SKM-1 treated with dmso at 0.1 percent for 144 hours (cell line): Measurements from ENCODE around the gene PSMD11.

Source experiments
- DNase-seq: peaks from one replicate; lab custom pipeline; 2025; ENCODE audit not compliant: unreplicated experiment; lab: John Stamatoyannopoulos, UW

PSMD11 gene

DNA sequence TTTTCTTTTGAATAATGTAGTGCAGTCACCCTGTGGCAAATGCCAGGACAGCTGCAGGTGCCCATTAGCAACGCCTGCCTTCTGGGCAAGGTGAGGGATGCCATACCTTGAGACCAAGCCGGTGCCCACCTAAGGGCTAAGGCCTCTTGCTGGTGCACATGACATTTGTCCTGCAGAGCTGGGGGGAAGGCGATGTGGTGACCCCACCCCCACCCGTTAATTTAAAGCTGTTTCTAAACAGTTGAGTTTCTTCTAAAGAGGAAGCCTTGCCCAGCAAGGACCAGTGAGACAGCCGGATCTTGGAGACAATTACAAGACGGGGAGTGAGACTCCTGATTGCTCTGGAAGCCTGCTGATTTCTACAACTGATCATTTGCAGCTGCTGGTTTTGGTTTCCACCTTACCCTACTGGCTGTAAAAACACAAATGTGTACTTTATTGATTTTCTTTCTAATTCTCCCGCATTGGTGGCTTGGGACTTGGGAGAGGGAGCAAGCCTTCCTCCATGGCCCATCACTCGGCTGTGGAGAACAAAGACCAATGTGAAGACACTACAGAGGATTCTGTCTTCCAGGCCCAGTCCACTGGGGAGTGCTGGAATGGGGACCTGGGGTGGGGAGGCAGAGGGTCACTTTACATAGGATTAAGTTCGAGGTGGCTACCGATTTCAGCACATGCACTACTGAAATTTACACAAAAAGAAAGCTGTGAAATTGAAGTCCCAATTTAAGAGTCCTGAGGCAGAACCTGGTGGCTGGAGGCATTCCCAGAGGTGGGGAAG, 45.2 kb downstream of the PSMD11 start:
- no peak for DNase-seq

DNA sequence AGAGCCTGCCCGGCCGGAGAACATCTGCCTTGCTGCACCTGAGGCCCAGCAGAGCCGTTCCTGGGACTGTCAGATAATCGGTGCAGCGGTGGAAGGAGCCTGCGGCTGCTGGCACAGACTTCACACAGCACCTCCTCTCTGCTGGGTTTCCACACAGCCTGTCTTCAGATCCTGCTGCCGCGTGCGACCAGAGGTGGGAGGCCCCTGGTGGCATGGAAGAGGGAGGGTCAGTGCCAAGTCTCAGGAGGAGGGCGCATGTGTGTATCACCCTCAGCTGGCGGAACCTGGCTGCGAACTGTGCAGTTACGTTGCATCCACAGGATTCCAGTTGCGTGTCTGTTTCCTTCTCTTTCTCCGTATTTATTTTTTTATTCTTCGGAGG, 45.8 kb downstream of the PSMD11 start:
- no peak for DNase-seq

DNA sequence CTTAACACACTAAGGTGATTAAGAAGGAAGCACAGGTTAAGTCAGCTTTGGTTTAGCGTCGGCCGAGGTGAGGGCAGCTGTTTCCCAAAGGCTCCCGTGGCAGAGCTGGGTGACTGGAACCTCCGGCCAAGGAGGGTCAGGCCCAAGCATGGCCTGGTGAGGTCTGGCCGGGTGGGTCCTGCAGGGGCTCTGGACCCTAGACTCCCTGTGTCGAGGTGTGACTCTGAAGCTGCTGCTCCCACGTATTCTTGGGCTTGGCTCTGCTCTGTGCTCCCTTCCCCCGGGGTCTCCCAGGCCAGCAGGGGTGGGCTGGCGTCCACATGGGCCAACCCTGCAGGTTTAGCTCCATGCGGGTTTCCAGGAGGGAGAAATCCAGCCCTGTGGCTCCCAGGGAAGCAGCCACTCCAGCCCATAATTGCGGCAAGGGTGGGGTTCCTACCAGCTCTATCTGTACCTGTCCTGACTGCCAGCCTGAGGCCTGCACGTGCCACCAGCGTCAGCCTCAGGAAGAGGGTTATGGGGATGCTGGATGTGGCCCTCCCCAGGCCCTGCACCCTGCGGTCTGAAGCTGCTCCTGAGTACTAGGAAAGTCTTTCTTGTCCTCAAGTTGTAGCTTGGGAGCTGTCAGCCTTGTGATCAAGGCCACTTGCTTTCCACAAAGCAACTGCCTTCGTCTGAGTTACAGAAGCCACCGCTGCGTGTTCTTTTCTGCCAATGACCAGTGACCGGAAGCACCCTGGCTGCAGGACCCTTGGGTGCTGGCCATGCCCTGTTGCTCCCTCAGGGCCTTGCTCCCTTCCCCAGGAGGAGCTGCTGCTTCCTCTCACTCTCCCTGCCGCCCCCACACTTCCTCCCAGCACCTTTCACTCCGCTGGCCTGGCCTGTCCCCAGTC, 47.3 kb downstream of the PSMD11 start:
- no peak for DNase-seq

DNA sequence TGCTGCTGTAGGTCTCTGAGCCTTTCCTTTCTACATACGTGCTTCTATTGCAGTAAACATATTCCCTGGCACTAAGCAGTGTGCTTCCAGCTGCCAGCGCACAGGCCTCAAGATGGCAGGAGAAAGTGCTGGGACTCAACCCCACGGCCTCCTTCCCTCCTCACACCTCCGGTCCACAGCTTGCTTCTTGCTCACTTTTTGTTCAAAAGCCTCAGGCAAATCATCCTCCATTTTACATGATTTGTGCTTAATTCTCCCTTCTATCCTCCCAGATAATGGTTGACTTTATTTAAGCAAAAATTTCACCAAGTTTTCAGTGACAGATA, 47.9 kb downstream of the PSMD11 start:
- no peak for DNase-seq

DNA sequence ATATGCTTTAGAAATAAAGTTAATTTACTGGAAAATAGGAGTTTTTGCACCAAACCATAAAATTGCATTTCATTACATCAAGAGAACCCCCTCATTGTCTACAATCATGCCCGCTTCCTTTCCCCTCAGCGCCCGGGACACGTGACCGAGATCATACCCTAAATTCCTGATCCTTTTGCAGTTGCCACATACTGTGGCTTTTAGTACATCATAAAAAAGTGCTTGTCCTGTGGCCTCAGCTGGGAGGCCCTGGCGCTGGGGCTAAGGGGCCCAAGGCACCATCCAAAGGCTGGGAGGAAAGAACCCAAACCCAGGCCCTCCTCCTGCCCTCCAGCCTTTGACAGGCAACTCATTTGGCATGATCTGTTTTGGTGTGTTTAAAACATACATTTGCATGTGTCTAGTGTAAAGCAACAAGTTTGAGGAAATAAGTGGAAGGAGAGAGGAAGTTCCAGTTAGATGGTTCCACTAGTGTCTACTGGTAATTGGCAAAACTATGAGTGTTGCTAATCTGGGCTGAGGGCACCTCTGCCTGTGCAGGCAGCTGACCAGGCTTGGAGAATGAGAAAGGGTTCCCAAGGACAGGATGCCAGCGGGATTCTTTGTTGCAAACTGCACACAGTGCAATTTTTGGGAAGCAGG, 48.5 kb downstream of the PSMD11 start:
- DNase-seq, result peak; percentile 53

DNA sequence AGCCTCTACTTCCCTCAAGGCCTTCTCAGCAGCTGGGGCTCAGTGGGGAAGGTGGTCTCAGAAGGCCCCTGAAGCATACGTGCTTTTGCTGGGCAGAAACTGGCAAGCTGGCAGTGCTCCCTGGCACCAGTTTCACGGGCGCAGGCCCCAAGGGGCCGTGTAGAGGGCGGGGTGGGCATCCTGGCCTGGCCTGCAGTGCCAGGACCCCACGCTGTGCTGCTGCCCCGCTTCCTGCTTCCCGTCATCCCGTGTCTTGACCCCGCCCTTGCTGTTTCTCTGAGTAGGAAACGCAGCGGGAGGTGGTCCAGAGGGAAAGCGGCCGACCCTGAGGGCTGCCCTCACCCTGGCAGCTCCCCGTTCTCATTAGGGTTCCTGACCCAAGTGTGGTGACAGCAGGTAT, 49.3 kb downstream of the PSMD11 start:
- no peak for DNase-seq

DNA sequence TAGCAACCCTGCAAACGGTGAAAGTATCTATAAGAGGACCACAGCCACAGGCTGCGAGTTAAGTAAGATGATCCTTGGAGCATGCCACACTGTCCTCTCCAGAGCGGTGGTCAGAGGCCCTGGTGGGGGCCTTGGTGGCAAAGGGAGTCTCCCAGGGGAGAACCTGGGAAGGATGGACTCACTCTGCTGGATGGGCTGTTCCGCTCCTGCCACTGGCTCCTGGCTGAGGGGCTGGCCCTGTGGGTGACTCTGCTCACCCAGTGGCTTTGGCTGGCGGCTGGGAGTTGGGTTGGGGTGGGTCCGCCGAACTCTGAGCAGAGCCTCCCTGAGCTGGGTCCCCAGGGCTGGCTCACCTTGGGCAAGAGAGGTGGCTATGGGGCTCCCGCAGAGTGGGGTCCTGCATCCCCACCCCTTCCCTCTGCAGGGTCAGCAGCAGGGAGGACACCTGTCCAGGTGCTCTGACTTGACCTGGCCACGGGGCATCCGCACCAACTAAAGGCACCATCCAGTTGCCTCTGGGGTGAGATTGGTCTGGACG, 49.7 kb downstream of the PSMD11 start:
- no peak for DNase-seq

DNA sequence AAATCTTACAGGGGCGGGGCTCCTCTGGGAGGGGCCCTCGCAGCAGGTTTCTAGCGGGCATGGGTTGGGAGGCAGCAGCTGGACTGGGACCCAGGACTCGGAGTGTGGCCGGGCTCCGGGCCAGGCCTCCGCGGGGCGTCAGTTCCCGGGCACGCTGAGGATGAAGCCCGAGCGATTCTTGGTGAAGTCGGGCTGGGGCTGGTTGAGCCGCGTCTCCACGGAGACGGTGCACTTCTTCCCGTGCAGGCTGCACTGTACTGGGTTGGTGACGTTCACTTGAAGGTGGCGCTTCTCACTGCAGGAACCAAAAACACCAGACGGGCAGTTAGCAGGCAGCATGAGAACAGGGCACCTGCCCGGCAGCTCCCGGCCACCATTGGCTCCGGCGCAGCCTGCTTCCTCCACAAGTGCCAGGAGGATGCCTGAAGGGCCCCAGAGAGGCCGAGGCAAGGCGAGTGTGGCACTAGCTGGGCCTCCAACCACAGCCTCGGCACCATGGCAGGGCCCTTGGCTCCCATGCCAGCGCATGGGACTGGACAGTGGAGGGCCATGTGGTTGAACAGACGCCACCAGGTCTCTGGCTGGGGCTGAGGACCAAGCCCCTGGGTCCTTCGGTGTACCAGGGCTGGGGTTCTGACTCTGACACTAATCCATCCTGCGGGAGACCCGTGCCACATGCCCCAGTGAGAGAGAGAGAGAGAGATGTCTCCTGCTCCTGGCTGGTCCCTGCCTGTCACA, 50.5 kb downstream of the PSMD11 start:
- DNase-seq, result no peak

DNA sequence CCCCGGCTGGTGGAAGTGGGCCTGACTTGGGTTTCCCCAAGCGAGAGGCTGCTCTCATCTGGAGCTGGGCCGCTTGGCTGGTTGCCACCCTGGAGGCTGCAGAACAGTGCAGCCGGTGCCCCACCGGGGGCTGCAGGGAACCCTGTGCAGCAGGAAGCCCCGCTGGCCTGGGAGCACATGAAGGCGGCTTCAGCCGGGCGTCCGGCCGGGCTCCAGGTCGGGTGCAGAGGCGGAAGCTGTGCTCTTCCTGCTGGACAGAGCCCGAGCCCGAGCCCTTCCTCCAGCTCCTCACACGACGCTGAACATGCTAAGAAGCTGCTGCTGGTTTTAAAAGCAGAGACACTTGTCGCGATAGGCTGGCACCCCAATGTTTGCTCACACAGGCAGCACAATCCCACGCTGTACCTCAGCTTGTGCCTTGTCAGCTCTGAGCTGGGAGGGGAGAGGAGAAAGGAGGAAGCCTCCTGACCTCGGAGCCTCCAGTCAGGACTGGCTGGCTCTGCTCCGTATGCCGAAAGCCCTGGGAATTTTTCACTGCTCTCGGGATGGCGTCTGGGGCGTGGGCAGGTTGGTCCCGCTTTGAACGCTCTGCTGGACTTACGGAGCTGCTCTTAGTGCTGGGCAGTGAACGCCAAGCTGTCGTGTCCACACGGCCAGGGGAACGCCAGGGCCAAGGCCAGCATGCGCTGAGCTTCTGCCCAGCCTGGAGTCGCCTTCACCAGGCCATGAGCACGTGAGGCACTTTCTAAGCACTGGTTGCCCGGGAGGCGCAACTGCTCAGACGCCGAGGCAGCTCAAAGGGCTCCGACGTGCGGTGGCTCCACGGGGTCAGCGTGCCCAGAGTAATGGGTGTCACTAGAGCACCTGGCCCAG, 51.3 kb downstream of the PSMD11 start:
- DNase-seq, result no peak

DNA sequence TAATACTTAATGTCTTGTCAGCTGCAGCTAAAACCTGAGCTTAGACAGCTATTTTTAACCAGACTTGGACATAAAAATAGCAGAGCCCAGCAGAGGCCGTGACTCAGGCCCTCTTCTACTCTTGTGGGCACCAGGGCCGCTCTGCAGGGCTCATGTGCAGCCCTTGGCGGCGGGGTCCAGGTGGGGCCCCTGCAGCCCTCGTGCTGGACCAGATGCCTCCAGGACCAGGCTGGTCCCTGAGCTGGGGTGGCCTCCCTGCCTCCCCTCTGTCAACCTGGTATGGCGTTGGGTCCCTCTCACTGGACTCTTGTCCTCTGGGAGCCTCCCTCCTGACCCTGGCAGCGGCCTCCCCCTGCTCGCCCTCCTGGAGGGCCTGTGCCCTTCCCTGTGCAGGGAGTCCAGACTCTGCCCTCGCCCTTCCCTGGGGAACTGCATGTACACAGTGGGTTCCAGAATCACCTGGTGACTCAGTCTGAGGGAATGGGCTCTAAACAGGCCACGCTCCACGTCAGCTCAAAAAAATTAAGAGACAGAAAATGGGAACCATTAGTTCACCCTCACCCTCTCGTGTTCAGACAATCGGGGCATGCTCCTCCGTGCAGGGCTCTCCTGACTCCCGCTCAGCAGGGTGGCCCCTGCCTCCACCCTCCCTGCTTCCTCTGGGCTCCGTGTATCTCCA, 52.2 kb downstream of the PSMD11 start:
- DNase-seq, result no peak

DNA sequence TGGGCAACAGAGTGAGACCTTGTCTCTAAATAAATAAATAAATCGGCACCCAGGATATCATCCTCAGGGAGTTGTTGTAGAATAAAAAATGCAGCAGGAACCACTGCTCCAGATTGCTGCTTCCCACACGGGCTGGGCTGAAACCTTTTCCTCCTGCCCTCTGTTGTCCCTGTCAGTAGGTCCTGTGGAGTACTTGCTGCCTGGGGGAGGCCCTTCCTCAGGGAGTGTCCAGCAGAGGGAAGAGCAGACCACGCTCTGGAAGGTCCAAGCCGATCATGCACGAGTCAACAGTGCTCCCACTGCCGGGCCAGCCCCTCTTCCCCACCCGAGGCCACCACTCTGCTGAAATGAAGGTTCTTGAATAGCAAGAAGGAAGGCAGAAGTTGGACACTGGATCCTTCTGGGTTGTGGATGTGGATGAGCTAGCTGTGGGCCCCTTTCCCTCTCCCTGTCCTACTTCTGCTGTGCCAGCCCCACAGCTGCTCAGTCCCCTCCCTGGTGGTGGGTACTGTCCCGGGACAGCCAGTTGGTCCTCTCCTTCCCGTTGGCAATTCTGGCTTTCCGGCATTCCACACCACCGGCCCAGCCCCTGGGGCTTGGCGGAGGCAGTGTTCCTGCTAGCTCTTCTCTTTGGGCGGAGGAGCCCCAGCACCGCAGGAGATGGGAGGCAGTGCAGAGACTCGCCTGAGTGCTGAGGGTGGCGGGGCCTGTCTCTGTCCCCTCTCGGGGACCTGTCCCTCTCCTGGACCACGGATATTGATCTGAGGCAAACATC, 53.3 kb downstream of the PSMD11 start:
- DNase-seq, result no peak

DNA sequence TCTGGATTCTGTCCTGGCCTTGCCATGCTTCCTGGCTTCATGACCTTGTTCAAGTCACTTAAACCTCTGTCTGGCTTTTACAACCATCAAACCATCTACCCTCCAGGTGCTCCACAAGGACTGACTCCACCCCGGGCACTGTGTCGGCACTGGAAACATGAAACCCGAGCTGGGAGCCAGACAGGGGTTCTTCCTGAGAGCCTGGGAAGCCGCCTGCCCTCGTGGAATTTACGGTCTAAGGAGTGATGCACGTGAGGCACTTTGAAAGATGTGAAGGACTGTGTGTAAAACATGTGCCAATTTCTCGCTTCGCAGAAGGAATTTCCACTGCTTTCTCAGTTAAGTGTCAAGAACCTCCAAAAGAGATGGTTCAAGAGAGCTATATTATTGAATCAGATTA, 54.1 kb downstream of the PSMD11 start:
- no peak for DNase-seq

DNA sequence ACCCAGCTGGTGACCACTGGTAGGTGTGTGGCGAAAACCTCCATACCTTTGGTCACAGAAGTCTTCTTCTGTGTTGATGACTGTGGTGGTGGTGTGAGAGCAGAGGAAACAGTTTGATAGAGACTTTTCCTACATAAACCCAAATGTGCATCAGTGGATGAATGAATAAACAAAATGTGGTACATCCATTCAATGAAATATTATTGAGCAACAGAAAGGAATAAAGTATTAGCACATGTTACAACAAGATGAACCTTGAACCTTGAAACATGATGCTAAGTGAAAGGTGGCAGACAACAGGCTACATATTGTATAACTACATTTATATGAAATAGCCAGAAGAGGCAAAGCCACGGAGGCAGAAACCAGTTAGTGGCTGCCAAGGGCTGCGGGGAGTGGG, 57.7 kb downstream of the PSMD11 start:
- DNase-seq, result no peak

DNA sequence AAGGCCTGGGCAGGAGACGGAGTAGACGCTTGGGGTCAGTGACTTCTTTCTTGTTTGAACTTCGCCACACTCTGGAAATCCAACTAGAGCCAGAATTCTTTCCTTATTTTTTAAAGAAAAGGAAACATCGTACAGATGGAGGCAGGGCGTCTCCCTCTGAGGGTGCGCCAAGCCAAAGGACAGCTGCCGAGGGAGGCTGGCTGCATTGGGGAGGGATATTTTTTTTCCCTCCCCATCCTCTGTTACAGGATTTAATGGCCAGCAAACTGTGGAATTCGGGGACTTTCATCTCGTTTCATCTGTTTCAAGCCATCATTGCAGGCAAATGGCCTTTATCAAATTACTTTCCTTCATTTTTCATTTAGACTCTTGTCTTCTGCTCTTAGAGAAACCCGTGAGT, 58.4 kb downstream of the PSMD11 start:
- DNase-seq, result no peak

DNA sequence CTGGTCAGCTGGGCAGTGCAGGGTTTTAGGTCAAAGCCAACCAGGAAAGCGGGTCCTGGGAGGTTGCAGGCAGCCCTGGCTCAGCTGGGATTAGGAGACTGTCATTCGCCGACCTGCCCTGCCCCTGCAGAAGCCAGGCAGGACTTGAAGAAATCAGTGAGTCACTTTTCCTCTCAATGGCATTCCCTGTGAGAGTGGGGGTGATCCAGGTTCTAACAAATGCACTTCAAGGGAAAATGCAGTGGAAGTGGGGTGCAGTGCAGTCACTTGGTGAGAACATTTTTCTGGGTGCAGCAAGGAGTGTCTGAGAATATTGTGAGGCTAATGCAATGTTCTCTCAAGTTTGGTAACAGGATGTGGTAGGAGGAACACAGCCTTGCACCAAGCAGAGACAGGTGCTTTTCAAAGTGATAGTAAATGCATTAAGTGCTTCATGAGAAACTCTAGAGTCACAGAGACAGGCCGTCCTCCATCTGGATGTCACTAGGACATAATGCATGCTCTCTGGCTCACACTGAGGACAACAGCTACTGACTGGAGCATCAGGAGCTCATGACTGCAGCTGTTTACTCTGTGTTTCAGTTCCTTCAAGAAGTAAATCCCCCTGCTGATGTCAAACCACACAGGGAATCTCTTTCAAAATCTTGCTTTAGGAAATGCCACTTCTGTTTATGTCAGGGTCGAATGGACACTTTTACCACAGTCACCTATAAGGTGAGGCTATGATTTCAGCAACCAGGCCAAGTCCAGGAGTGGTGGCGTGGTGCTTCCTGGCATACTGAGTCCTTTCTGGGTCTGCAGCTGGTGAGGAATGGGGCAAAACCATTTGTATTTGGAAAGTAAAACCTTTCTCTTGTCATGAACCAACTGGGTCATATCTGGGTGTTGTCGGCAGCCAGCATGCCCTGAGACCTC, 59.2 kb downstream of the PSMD11 start:
- DNase-seq, result peak; percentile 53

DNA sequence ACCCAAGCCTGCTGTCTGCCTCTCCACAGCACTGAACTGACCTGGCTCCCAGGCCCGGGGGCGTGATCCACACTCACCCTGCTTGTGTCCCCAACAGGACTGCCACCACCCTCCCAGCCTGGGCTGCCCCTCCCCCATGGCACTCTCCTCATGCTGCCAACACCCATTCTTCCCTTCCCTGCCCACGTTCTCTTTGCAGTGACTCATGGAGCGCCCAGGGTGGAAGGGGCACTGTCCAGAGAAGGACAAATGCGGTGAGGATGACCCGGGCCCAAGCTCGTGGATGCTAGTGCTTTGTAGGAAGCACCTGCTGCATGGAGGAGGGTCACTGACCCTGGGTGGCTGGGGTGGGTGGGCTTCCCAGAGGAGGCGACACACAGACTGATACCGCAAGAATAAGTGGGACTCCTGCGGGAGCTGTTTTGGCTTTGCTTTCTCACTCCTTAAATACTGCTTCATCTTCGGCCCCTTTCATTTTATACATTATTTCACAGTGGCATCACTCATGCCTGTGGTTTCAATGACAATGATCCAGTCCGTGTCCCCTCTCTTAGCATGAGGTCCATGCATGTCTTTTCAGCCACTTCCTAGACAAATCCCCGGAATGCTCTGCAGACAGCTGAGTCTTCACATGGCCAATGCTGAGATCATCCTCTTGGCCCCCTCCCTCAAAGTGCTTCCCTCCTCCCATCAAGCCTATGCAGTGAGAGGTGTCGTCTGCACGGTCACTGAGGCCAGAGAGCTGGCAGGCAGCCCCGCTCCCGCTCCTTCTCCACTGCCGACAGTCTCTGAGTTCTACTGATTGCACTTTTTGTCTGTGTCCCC, 60.1 kb downstream of the PSMD11 start:
- no peak for DNase-seq

DNA sequence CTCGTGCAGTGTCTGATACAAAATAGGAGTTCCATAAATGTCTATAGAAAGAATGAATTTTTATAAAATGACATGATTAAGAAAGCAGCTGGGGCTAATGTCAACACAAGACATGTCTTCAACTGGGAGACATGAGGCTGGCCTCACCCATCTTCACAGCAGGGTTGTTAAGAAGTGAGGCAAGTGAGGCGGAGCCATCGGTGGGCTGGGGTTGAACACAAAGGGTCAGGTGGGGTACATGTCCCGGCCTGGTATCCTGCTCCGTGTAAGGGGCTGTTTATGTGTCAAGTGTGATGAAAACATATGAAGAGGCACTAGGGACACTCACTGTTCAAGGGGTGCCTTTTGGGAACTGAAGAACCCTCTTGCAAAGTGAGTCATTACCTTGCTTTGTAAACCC, 64.6 kb downstream of the PSMD11 start:
- DNase-seq, result no peak
